NCI-H524 treated with DMSO at 0.1 percent for 48 hours (cell line): ENCODE data around the gene RAI14.
"Not testable (repeated sequence)": the region's sequence is repeated elsewhere in the genome, so short reads cannot be mapped to it uniquely, and the experiment has no call there.

Source experiments
- DNase-seq: peaks from one replicate; lab custom pipeline; 2025; lab: John Stamatoyannopoulos, UW

The RAI14 gene

GRCh38 chr5:34731435-34732232 is 75.5 kb downstream of the RAI14 start:
- no peak for DNase-seq

- DNase-seq, result no peak
Observed at GRCh38 chr5:34734326-34734725, 78.2 kb downstream of the RAI14 start.

DNA sequence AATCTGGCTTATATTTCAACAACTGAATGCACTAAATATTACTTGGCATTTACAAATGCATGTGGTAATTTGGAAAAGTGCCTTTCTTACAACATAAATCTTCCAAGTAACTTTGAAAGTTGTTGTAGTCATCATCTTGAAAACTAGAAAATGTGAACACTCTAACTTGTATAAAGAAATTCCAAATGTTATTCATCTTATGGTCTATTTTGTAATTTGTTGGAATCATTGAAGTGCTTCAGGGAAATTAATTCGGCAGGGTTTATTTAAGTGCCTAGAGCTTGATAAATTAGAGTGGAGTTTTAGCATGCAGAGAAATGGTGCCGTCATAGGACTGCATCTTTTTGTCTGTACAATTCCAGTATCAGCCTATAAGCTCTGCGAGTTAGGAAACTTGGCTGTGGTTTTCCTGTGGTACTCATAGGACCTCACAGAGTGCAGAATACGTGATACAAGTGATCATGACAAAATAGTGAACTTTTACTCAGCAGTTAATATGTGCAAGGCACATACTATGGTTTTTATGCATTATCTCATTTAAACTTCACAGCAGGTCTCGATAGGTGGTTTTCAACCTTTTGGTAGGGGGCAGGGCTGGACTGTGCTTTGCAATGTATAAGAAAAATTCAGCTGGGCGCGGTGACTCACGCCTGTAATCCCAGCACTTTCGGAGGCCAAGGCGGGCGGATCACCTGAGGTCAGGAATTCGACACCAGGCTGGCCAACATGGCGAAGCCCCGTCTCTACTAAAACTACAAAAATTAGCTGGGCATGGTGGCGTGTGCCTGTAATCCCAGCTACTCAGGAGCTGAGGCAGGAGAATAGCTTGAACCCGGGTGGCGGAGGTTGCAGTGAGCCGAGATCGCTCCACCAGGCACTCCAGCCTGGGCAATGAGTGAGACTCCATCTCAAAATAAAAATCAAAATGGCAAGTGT is 79.6 kb downstream of the RAI14 start:
- no peak for DNase-seq

DNA sequence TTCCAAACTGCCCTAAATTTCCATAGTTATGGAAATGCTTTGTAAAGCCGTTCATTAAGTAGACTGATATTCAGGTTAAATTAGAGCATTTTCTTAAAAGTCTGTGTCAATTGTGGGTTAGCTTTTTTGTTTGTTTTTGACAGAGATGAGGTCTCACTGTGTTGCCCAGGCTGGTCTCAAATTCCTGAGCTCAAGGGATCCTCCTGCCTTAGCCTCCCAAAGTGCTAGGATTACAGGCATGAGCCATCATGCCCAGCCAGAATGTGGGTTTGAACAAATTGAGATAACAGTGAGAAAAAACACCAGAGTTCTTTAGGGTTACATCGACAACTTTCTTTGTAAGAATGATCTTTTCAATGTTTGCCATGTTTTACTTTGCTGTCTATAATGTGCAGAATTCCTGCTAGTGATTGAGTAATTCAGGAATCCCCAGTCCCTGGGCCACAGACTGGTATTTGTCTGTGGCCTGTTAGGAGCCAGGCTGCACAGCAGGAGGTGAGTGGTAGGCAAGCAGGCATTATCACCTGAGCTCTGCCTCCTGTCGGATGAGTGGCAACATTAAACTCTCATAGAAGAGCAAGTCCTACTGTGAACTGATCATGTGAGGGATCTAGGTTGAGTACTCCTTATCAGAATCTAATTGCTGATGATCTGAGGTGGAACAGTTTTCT is 80.5 kb downstream of the RAI14 start:
- no peak for DNase-seq

DNA sequence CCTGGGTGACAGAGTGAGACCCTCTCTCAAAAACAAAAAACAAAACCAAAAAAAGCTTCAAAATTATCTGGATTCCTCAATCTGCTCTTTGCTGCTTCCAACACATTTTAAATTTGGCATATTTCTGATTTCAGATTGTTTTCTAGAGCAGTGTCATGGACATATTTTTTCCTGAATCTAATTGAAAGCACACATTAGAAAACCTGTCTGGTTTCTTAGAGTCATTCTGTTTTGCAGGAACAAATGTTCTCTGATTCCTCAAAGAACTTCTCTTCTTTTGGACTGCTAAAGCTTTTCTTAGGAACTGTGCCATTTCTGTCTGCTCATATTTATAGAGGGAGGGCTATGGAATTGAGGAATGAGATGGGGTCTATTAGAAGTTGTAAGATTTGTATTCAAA is 81.6 kb downstream of the RAI14 start:
- DNase-seq, result no peak

GRCh38 chr5:34738381-34738780 is 82.3 kb downstream of the RAI14 start:
- no peak for DNase-seq

GRCh38 chr5:34740389-34740806 is 84.3 kb downstream of the RAI14 start:
- DNase-seq, result no peak

- DNase-seq, result no peak
Observed at GRCh38 chr5:34742061-34742460, 85.9 kb downstream of the RAI14 start.

GRCh38 chr5:34743878-34744277 is 87.8 kb downstream of the RAI14 start:
- peak; percentile 65 for DNase-seq

- no peak for DNase-seq
Observed at GRCh38 chr5:34748431-34748830, 92.3 kb downstream of the RAI14 start.

DNA sequence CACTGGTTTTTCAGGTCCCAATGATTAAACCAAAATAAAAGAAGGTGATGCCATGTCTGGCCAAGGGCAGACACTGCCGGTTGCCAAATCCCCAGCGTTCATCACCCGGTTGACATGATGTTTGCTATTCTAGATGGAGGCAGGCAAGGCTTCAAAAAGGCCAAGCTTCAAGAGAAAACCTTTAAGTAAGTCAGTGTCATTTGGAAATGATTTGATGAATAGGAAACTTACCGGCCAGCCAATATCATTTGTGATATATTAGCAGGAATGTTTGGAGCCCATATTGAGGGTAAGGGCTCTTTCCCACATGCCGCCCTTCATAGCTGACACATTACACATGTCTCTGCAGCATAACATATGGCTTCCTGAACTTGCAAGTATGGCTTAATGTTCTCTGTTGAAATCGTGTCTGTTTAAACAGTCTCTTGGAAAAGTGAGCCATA is 93.3 kb downstream of the RAI14 start:
- no peak for DNase-seq

DNA sequence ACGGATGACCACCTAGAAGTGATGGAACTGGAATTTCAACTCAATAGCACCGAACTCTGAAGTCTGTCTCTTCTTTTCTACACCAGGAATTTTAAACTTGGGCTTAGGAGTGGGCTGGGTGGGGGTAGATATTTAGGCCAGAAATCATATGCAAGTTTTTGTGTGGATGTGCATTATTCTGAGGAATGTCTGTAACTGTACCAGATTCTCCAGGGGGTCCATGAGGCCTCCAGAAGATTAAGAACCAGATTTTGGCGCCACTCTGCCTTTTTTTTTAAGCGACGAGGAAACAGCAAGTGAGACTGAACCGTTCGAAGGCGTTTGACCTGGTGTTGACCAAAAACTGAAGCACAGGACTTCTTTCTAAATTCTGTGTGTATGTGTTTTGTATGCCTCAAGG is 94.1 kb downstream of the RAI14 start:
- DNase-seq, result no peak

GRCh38 chr5:34751807-34752736 is 95.9 kb downstream of the RAI14 start:
- no peak for DNase-seq

GRCh38 chr5:34753236-34753635 is 97.1 kb downstream of the RAI14 start:
- DNase-seq, result not testable (repeated sequence)

DNA sequence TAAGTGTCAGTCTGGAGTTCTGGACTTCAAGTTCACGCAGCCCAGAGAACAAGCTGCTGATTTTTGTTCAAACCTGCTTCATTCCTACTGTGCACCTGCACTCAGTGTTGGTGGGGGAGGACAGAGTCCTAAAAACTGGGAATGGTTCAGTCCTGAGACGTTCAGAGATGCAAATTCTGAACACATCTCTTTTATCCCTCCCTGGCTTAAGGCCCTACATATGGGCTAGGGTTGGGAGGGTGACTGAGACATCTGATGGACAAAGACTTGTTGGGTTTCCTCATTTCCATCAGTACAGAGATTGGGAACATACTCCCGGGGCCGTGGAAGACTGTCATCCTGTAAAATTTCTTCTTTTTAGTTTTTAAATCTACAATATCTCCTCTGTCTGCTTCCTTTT is 99.8 kb downstream of the RAI14 start:
- DNase-seq, result no peak

DNA sequence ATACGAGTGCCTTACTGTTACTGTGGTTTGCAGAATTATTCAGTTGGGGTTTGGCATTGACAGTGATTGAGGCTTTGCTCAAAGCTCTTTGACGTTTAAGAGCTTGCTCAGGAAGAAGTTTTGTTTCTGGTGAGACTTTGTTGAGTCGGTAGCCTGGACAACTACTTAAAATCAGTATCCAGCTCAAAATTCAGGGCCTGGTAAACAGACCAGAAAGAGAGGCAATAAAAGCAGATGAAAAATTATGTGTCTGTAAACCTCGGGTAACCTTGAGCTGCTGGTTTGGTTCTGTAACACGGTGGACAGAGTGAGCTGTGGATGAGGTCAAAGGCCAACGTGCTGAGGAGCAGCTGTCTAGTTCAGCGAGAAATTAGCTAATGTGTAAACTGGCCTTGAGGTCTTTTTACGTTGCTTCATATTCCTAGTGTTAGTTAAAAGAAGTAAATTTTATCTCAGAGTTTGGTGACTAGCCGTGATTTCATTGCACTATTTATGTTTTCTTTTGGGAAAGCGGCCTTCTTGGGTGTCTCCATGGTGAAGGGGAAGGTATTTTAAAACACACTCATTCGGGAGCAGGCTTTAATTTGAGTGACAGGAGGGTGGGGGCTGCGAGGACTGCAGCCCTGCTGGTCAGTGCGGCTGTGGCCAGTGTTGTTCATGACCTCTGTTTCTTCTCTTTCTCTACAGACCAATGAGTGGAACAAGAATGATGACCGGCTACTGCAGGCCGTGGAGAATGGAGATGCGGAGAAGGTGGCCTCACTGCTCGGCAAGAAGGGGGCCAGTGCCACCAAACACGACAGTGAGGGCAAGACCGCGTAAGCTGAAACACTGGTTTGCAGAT is 100.9 kb downstream of the RAI14 start:
- DNase-seq, result no peak

GRCh38 chr5:34758514-34758913 is 102.4 kb downstream of the RAI14 start:
- DNase-seq, result no peak

DNA sequence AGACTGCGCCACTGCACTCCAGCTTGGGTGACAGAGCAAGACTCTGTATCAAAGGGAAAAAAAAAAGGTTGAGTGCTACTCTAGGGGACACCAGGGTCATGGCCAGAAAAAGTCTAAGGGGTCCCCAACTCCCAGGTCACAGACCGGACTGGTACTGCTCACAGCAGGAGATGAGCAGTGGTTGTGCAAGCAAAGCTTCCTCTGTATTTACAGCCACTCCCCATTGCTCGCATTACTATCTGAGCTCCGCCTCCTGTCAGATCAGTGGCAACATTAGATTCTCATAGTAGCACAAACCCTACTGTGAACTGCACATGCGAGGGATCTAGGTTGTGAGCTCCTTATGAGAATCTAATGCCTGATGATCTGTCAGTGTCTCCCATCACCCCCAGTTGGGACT is 103.1 kb downstream of the RAI14 start:
- not testable (repeated sequence) for DNase-seq

DNA sequence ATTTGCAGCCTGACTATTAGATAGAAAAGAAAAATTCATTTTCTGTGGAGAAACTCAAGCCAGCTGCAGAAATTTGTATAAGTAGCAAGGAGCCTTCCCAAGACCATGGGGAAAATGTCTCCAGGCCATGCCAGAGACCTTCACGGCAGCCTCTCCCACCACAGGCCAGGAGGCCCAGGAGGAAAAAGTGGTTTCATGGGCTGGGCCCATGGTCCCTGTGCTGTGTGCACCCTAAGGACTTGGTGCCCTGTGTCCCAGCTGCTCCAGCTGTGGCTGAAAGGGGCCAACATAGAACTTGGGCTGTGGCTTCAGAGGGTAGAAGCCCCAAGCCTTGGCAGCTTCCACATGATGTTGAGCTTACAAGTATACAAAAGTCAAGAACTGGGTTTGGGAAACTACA is 109.5 kb downstream of the RAI14 start:
- no peak for DNase-seq

DNA sequence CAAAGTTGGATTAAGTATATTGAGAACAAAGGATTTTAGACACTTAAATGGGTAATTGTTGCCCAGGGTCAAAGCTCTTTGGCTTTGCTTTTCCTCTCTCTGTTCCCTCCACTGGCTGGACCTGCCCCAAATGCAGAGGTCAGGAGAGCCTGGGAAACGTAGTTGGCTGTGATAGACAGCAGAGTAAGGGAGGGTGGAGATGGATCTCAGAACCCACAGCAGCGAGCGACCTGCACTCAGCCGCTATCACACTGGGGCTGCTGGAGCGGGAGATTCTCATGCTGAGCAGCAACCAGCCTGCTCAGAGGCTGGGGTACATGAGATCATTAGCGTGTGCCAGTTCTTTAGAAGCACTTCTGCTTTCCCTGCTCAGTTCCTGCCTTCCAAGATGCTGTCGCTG is 111.1 kb downstream of the RAI14 start:
- DNase-seq, result no peak
